Central memory CD8-positive, alpha-beta T cell (primary cell): ENCODE measurements around the gene ANO2.
"Not testable (repeated sequence)": the region's sequence is repeated elsewhere in the genome, so short reads cannot be mapped to it uniquely, and the experiment has no call there.

Experiments
- ATAC-seq: fragments of 150-1000 bp; cut with Tn5 transposase; replicated peaks from 2 replicates; pipeline ENCODE4 v1.10.0; 2022; ENCODE audit warnings: mild to moderate bottlenecking, moderate FRiP score, moderate number of reproducible peaks; ENCODE audit not compliant: poor library complexity, severe bottlenecking; ENCODE audit errors: extremely low read depth
- DNase-seq, 2 donors: peaks; one replicate each; pipeline ENCODE4 v3.0.0; 2021; ENCODE audit warnings: low spot score in 2 of 2
- H3K27ac Mint-ChIP-seq: one replicate; pipeline ENCODE4 v1.8.0; 2022; ENCODE audit warnings: low read depth, mild to moderate bottlenecking, moderate library complexity, mixed read lengths
- H3K27me3 Mint-ChIP-seq: one replicate; pipeline ENCODE4 v1.8.0; 2022; ENCODE audit warnings: mixed read lengths
- H3K36me3 Mint-ChIP-seq: one replicate; pipeline ENCODE4 v1.8.0; 2022; ENCODE audit warnings: mild to moderate bottlenecking, moderate library complexity, mixed read lengths; ENCODE audit not compliant: insufficient read depth
- H3K4me1 Mint-ChIP-seq: one replicate; pipeline ENCODE4 v1.8.0; 2022; ENCODE audit warnings: mixed read lengths
- H3K4me3 Mint-ChIP-seq: one replicate; pipeline ENCODE4 v1.8.0; 2022; ENCODE audit warnings: mild to moderate bottlenecking, moderate library complexity, mixed read lengths
- H3K9me3 Mint-ChIP-seq: one replicate; pipeline ENCODE4 v1.8.0; 2022; ENCODE audit warnings: mixed read lengths

ANO2 gene

GRCh38 chr12:5548152-5548943 lies 396.7 kb downstream of the ANO2 start:
- Mint-ChIP-seq H3K9me3 (peaks cover 12% of the 10 kb centered on the region), H3K36me3 (no peaks in the 10 kb centered on the region), H3K4me1 (no peaks in the 10 kb centered on the region), H3K27me3 (peaks cover 33% of the 10 kb centered on the region), H3K4me3 (no peak overlapping the region), H3K27ac (no peak overlapping the region)
- ATAC-seq (no peak), DNase-seq (no peak)

- ATAC-seq (no peak), DNase-seq (no peak)
- no peak overlapping the region for H3K27ac Mint-ChIP-seq
- no peaks in the 10 kb centered on the region for H3K4me1 Mint-ChIP-seq
- H3K27me3 Mint-ChIP-seq: peaks cover 39% of the 10 kb centered on the region
- no peaks in the 10 kb centered on the region for H3K36me3 Mint-ChIP-seq
- no peak overlapping the region for H3K4me3 Mint-ChIP-seq
- H3K9me3 Mint-ChIP-seq: peaks cover 21% of the 10 kb centered on the region
Measured at GRCh38 chr12:5546616-5547015, 398.4 kb downstream of the ANO2 start.

- H3K36me3 Mint-ChIP-seq: no peaks in the 10 kb centered on the region
Measured at GRCh38 chr12:5537771-5538170, 407.3 kb downstream of the ANO2 start.

GRCh38 chr12:5537026-5537615 lies 407.9 kb downstream of the ANO2 start:
- not testable (repeated sequence) for H3K4me1 Mint-ChIP-seq, ATAC-seq, H3K36me3 Mint-ChIP-seq, H3K4me3 Mint-ChIP-seq, H3K27ac Mint-ChIP-seq, DNase-seq
- Mint-ChIP-seq H3K9me3 (peaks cover 21% of the 10 kb centered on the region), H3K27me3 (peaks cover 66% of the 10 kb centered on the region)

More at GRCh38 chr12:5537771-5538170, 407.3 kb downstream of the ANO2 start:
- H3K4me1 Mint-ChIP-seq: no peaks in the 10 kb centered on the region
- peaks cover 66% of the 10 kb centered on the region for H3K27me3 Mint-ChIP-seq
- H3K4me3 Mint-ChIP-seq: no peak overlapping the region
- H3K27ac Mint-ChIP-seq: no peak overlapping the region
- ATAC-seq (no peak), DNase-seq (no peak)
- peaks cover 22% of the 10 kb centered on the region for H3K9me3 Mint-ChIP-seq

- no peak overlapping the region for H3K27ac Mint-ChIP-seq
- H3K9me3 Mint-ChIP-seq: peaks cover 21% of the 10 kb centered on the region
- peaks cover 72% of the 10 kb centered on the region for H3K27me3 Mint-ChIP-seq
- no peak overlapping the region for H3K4me3 Mint-ChIP-seq
- H3K36me3 Mint-ChIP-seq: no peaks in the 10 kb centered on the region
- no peaks in the 10 kb centered on the region for H3K4me1 Mint-ChIP-seq
- DNase-seq: no peak
- no peak for ATAC-seq
Measured at GRCh38 chr12:5535541-5535940, 409.5 kb downstream of the ANO2 start.

- Mint-ChIP-seq H3K4me1 (no peaks in the 10 kb centered on the region), H3K27ac (no peak overlapping the region), H3K36me3 (no peaks in the 10 kb centered on the region), H3K9me3 (peaks cover 21% of the 10 kb centered on the region), H3K4me3 (no peak overlapping the region), H3K27me3 (peaks cover 76% of the 10 kb centered on the region)
- DNase-seq: no peak
- ATAC-seq: no peak
Measured at GRCh38 chr12:5534426-5535199, 410.4 kb downstream of the ANO2 start.

GRCh38 chr12:5533368-5533767 lies 411.7 kb downstream of the ANO2 start:
- Mint-ChIP-seq H3K27me3 (peaks cover 73% of the 10 kb centered on the region), H3K36me3 (no peaks in the 10 kb centered on the region), H3K9me3 (peaks cover 15% of the 10 kb centered on the region), H3K4me1 (no peaks in the 10 kb centered on the region), H3K27ac (no peak overlapping the region), H3K4me3 (no peak overlapping the region)
- no peak for DNase-seq
- no peak for ATAC-seq

GRCh38 chr12:5525783-5526367 lies 419.2 kb downstream of the ANO2 start:
- Mint-ChIP-seq H3K36me3 (no peaks in the 10 kb centered on the region), H3K4me3 (no peak overlapping the region), H3K27me3 (peaks cover 26% of the 10 kb centered on the region), H3K4me1 (no peaks in the 10 kb centered on the region), H3K27ac (no peak overlapping the region), H3K9me3 (no peaks in the 10 kb centered on the region)
- ATAC-seq (no peak), DNase-seq (no peak)

- no peak for ATAC-seq
- Mint-ChIP-seq H3K27ac (no peak overlapping the region), H3K36me3 (no peaks in the 10 kb centered on the region), H3K27me3 (peaks cover 29% of the 10 kb centered on the region), H3K4me3 (no peak overlapping the region), H3K9me3 (no peaks in the 10 kb centered on the region), H3K4me1 (no peaks in the 10 kb centered on the region)
- DNase-seq: no peak
Measured at GRCh38 chr12:5524769-5525436, 420.2 kb downstream of the ANO2 start.

GRCh38 chr12:5524116-5524768 lies 420.8 kb downstream of the ANO2 start:
- Mint-ChIP-seq H3K4me3 (no peak overlapping the region), H3K4me1 (no peaks in the 10 kb centered on the region), H3K27ac (no peak overlapping the region), H3K36me3 (no peaks in the 10 kb centered on the region), H3K27me3 (peaks cover 30% of the 10 kb centered on the region), H3K9me3 (peaks cover 5% of the 10 kb centered on the region)
- ATAC-seq (no peak), DNase-seq (no peak)

- H3K4me3 Mint-ChIP-seq: no peak overlapping the region
- DNase-seq (no peak), ATAC-seq (no peak)
- H3K9me3 Mint-ChIP-seq: peaks cover 5% of the 10 kb centered on the region
- peaks cover 26% of the 10 kb centered on the region for H3K27me3 Mint-ChIP-seq
- H3K27ac Mint-ChIP-seq: no peak overlapping the region
- no peaks in the 10 kb centered on the region for H3K36me3 Mint-ChIP-seq
- H3K4me1 Mint-ChIP-seq: no peaks in the 10 kb centered on the region
Measured at GRCh38 chr12:5523396-5524115, 421.5 kb downstream of the ANO2 start.
